ENCODE data around the gene GREB1L.

Gene GREB1L

GRCh38 chr18:21298351-21298750 lies 56.3 kb downstream of the GREB1L start:
- no peaks in the 10 kb centered on the region for H3K36me3 ChIP-seq (replicated peaks)
- no peak overlapping the region for H3K4me3 ChIP-seq (ENCODE audit: low read depth, low read length)
- in situ Hi-C loops (cut with HindIII; ENCODE audit: low pct_ligation_motif_present, low sequenced_read_pairs), result no loop called here
- no peak overlapping the region for H3K27ac ChIP-seq
- H3K27me3 ChIP-seq (replicated peaks), result no peaks in the 10 kb centered on the region
- TF ChIP-seq, protein P1, sequence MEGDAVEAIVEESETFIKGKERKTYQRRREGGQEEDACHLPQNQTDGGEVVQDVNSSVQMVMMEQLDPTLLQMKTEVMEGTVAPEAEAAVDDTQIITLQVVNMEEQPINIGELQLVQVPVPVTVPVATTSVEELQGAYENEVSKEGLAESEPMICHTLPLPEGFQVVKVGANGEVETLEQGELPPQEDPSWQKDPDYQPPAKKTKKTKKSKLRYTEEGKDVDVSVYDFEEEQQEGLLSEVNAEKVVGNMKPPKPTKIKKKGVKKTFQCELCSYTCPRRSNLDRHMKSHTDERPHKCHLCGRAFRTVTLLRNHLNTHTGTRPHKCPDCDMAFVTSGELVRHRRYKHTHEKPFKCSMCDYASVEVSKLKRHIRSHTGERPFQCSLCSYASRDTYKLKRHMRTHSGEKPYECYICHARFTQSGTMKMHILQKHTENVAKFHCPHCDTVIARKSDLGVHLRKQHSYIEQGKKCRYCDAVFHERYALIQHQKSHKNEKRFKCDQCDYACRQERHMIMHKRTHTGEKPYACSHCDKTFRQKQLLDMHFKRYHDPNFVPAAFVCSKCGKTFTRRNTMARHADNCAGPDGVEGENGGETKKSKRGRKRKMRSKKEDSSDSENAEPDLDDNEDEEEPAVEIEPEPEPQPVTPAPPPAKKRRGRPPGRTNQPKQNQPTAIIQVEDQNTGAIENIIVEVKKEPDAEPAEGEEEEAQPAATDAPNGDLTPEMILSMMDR (IDR thresholded peaks at IDR 0.05; ENCODE audit: low read depth, low read length, missing control alignments), result no peak
- no peak for DNase-seq

- no peaks in the 10 kb centered on the region for H3K27me3 ChIP-seq (replicated peaks)
- DNase-seq, result no peak
- no peak overlapping the region for H3K27ac ChIP-seq
- in situ Hi-C loops (cut with HindIII; ENCODE audit: low pct_ligation_motif_present, low sequenced_read_pairs), result no loop called here
- TF ChIP-seq, protein P1 (IDR thresholded peaks at IDR 0.05; ENCODE audit: low read depth, low read length, missing control alignments), result no peak
- no peak overlapping the region for H3K4me3 ChIP-seq (ENCODE audit: low read depth, low read length)
- no peaks in the 10 kb centered on the region for H3K36me3 ChIP-seq (replicated peaks)
These were observed 58.2 kb downstream of the GREB1L start for GRCh38 chr18:21300035-21300907.

DNA sequence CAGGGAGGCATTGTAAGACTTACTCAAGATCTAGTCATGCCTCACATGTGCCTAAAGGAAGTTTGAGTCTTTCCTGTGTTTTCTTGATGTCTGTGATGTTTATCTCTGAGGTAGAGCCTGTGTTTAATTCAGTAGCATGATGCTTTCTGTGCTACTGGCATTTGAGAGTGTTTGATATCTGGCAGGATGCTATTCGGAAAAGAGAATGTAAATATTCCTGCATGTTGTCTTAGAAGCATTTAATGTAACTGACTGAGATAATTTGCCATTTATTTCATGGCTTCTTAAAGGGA lies 58.8 kb downstream of the GREB1L start:
- in situ Hi-C loops (cut with HindIII; ENCODE audit: low pct_ligation_motif_present, low sequenced_read_pairs), result no loop called here
- Histone ChIP-seq H3K4me3 (ENCODE audit: low read depth, low read length) (no peak overlapping the region), H3K36me3 (replicated peaks) (no peaks in the 10 kb centered on the region), H3K27ac (no peak overlapping the region), H3K27me3 (replicated peaks) (no peaks in the 10 kb centered on the region)
- TF ChIP-seq, protein P1 (IDR thresholded peaks at IDR 0.05; ENCODE audit: low read depth, low read length, missing control alignments), result no peak
- DNase-seq, result no peak

DNA sequence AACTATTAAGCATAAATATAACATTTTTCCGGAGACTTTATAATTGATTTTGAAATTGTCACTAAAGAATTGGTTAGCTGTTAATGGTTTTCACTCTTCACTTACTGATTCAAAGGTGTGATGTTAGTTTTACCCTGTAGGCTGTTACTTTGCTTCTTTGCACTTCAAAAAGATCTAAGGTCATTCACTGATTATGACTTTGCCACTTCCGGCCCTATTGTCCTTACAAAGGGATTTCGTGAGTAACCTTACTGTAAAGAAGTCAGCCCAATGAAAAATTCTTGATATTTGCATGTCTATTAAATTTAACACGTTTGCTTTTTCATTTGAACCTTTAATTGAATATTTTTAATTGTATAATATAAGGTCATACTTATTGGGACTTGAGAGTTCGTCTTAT lies 61.4 kb downstream of the GREB1L start:
- H3K36me3 ChIP-seq (replicated peaks), result no peaks in the 10 kb centered on the region

GRCh38 chr18:21303895-21304294 lies 61.9 kb downstream of the GREB1L start:
- H3K4me3 ChIP-seq (ENCODE audit: low read depth, low read length), result no peak overlapping the region
- no peaks in the 10 kb centered on the region for H3K27me3 ChIP-seq (replicated peaks)
- no peak overlapping the region for H3K27ac ChIP-seq
- in situ Hi-C loops (cut with HindIII; ENCODE audit: low pct_ligation_motif_present, low sequenced_read_pairs), result no loop called here
- no peaks in the 10 kb centered on the region for H3K36me3 ChIP-seq (replicated peaks)
- TF ChIP-seq, protein P1 (IDR thresholded peaks at IDR 0.05; ENCODE audit: low read depth, low read length, missing control alignments), result no peak
- no peak for DNase-seq

More for the DNA sequence above, 61.4 kb downstream of the GREB1L start:
- in situ Hi-C loops (cut with HindIII; ENCODE audit: low pct_ligation_motif_present, low sequenced_read_pairs), result no loop called here
- TF ChIP-seq, protein P1 (IDR thresholded peaks at IDR 0.05; ENCODE audit: low read depth, low read length, missing control alignments), result no peak
- DNase-seq, result no peak
- Histone ChIP-seq H3K27me3 (replicated peaks) (no peaks in the 10 kb centered on the region), H3K4me3 (ENCODE audit: low read depth, low read length) (no peak overlapping the region), H3K27ac (no peak overlapping the region)

DNA sequence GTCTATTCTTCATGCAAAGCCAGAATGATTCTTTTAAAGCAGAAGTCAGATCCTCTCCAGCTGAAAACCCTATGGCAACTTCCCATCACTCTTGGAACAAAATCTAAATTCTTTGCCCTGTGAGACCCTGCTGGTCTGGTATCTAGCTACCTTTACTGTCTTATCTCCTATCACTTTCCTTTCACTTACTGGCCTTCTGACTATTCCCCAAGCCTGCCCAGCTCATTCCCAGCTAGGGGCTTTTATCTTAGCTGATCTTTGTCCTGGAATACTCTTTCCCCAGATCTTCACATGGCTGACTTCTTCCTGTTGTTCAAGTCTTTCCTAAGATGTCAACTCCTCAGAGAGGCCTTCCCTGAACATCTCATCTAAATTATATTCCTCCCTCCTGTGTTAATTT lies 63.6 kb downstream of the GREB1L start:
- in situ Hi-C loops (cut with HindIII; ENCODE audit: low pct_ligation_motif_present, low sequenced_read_pairs), result no loop called here
- H3K36me3 ChIP-seq (replicated peaks), result no peaks in the 10 kb centered on the region
- H3K27ac ChIP-seq, result no peak overlapping the region
- TF ChIP-seq, protein P1 (IDR thresholded peaks at IDR 0.05; ENCODE audit: low read depth, low read length, missing control alignments), result no peak
- H3K27me3 ChIP-seq (replicated peaks), result no peaks in the 10 kb centered on the region
- DNase-seq, result no peak
- H3K4me3 ChIP-seq (ENCODE audit: low read depth, low read length), result no peak overlapping the region

Measured in brain microvascular endothelial cell (primary cell).